Stimulated activated naive CD4-positive, alpha-beta T cell treated with Interleukin-2 at 50 U/mL for 16 hours (primary cell): Measurements from ENCODE around the gene ROR1.

Source experiments
- DNase-seq: peaks from one replicate; lab custom pipeline; 2025; lab: John Stamatoyannopoulos, UW

The ROR1 gene

DNA sequence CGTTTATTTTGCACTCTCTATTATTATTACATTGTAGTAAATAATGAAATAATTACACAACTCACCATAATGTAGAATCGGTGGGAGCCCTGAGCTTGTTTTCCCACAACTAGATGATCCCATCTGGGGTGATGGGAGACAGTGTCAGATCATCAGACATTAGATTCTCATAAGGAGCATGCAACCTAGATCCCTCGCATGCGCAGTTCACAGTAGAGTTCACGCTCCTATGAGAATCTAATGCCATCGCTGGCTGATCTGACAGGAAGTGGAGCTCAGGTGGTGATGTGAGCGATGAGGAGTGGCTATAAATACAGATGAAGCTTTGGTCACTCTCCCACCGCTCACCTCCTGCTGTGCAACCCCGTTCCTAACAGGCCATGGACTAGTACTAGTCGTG lies 112.1 kb downstream of the ROR1 start:
- no peak for DNase-seq

DNA sequence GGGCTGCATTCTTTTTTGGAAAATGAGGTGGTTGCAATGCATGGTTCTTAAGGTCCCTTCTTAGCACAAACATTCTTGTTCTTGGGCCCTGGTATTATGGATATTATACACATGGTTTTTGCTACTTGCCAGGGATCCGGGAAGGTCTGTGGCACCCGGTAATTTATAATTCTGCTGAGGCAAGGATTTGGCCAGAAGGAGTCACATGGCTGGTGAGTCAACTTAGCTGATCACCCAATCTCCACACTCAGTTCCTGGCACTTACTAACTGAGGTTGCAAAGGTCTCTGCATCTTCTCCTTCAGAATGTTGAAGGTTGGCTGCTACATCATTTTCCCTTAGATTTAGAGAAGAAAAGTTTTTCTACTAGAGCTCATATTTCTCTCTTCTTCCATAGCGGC lies 112.5 kb downstream of the ROR1 start:
- DNase-seq, result no peak

DNA sequence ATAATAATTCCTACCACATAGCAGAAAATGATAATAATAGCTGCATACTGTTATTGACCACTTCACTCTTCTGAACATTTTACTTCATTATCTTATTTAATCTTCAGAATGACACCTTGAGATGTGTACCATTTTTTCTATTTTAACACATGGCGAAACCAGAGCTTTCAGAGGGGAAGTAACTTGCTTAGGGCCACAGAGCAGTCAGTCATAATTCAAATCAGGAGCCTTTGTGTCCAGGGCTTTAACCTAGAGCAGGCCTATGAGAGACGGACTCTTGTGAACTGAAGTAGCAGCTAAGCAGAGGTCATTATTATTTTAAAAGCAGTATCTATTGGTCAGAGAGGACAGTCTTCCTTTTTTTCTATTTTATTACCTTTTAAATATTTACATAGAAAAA lies 114.0 kb downstream of the ROR1 start:
- no peak for DNase-seq

DNA sequence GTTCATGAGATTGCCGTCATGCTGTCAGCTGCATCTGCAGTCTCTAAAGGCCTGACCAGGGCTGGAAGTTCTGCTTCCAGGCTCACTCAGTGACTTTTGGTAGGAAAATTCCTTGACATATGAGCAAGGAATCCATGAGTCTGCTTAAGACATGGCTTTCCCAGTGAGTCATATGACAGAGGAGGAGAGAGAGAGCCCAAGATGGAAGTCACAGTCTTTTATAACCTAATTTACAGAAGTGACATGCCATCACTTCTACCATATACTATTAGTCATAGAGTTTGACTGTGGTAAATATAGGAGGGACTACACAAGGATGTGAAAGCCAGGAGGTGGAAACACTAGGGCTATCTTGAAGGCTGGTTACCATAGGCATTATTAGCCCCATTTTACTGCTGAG lies 115.2 kb downstream of the ROR1 start:
- DNase-seq, result no peak

DNA sequence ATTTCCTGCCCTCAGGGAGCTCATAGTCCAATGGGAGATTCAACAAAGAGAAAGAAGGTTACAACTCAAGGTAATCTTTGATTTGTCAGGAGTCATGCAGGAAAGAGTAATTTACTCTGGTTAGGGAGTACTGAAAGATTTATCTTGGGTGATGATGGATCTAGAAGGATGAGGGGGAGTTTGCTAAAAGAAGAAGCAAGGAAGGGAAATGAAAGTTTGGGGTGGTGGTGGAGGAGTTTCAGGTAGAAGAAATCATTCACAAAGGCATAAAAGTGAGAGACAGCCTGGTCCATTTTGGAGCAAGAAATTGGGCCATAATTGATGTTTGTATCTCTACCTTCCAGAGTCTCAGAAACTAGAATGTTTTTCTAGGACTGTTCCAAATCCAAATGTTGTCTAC lies 116.7 kb downstream of the ROR1 start:
- no peak for DNase-seq

DNA sequence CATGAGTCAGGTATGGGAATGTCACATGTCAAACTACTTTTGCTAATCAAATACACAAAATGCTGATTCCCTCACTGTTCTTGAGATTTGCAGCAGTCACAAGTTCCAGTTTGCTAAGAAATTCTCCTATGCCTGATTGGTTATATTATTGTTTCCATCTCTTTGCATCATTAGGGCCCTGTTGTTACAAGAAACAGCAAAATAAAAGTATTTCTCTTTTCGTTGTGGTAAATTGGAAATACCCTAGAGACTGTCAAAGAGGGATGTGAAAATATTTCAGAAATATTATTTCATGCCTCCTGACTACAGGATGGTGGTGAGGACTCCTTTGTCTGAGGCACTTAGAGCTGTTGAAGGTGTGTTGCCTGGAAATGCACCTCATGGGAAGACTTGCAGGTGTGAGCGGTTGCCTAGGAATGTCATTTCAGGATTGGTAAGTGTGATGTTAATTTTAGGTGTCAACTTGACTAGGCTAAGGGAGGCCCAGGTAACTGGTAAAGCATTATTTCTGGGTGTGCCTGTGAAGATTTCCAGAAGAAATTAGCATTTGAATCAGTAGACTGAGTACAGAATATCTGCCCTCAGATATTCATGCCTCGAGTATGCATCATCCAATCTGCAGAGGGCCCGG lies 117.4 kb downstream of the ROR1 start:
- no peak for DNase-seq

DNA sequence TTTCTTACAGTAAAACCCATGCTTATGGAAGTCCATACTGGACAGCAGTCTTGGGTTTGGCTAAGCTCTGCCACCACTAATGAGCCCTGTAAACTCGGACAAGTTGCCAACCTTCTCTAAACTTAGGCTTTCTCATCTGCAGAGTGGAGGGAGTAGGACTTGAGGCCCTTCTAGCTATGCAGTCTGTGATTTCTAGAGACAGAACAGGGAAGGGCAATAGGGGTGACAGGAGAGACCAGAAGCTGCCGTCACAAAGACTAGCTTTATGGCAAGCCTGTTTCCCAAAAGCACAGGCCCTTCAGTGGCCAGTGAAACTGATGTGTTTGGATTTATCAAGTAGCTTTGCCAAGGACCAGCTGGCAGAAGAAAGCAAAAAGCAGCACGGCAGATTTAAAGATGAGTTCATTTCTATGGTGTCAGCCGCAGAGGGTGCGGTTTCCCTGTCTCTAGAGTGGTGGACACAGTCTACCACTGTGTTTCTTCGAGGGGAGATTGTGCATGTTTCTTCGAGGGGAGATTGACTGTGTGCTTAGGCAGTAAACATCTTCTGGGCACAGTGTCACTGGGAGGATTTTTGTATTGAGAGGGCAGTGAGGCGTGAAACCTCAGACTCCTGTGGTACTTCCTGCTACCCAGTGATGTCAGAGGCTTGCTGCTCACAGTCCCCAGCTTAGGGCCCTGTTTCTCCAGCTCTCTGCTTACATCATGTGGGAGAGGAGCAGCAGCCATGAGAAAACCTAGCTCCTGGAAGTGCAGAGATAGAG lies 119.0 kb downstream of the ROR1 start:
- no peak for DNase-seq

DNA sequence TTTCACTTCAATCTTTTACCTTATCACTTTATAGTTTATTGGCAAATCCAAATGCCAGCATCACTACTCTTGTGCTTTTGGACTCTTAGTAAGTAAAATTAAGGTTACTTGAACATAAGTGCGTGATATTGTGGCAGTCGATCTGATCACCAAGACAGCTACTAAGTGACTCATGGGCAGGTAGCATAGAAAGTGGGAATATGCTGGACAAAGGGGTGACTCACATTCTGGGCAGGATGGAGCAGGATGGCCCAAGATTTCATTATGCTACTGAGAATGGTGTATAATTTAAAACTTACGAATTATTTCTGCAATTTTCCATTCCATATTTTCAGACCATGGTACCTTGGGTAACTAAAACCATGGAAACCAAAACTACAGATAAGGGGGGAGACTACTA lies 120.2 kb downstream of the ROR1 start:
- no peak for DNase-seq

DNA sequence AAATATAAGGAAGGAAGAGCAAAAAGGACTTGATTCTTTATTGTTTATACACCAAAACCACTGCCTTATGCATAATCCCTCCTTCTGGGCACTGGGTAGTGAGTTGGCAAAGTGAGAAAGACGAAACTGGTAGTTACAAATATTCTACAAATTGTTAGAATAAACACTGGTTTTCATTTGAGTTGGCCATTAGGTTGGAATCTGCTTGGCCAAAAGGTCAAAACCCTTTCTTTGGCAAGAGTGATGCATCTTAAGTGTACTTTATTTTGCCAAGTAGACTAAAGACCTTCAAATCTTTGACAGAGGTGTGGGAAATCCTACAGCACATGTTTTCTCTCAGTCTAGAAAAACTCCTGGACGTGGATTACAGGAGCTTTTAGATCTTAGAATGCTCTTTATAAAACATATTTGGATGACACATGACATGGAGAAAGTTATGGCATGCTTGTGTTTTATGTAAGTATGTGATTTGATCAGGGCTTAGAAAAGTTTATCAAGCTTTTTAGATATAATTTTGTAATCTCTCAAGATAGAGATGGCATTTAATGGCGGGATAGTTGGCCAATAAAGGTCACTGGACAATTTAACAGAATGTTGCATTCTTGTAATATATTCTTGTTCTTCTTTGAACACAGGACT lies 120.9 kb downstream of the ROR1 start:
- no peak for DNase-seq

DNA sequence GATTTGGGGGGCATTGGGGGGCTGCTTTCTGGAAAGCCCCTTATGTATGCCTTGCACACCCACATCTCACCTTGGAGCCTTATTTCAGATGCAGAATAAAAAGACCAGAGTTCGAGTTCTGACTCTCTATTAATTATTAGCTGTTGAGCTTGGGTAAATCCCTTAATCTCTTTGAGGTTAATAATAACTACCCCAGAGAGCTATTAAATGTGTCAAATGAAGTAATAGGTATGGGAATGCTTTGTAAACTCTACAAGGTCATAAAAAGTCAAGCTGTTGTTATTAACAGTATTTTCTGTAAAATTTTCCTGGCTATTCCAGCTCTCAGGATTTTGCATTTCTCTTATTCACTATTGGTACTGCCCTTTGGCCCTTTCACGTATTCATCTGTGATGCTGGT lies 122.9 kb downstream of the ROR1 start:
- no peak for DNase-seq

DNA sequence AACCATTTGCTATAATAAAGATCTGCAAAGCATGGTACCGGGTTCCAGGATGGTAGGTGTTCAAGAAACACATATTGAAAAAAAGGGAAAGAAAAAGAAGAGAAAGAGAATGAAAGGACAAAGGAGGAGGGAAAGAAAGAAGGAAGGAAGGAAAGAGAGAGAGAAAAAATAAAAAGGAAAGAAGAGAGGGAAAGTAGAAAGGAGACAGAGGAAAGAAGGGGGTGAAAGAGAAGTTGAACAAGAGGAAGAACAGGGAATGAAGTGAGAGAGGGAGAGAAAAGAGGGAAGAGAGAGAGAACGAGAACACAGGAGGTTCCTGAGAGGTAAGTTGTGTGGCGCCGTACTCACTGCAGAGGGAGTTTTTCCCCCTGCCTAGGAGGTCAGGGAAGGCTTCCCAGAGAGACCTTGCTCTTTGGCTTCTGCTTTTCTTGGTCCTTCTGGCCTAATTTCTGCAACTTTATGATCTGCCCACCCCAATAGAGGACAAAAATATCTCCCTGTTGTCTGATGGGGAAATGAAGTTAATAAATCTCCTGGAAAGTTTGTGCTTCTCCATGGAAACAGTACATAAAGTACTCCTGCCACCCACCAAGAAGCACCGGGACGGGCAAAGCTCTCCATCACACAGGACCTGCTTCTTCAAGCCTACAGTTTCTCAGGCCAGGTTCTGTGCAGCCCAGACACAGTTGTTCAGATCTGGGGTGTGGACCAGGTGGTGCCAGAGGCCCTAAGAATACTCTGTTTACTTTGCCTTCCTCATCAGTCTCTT lies 124.8 kb downstream of the ROR1 start:
- no peak for DNase-seq

DNA sequence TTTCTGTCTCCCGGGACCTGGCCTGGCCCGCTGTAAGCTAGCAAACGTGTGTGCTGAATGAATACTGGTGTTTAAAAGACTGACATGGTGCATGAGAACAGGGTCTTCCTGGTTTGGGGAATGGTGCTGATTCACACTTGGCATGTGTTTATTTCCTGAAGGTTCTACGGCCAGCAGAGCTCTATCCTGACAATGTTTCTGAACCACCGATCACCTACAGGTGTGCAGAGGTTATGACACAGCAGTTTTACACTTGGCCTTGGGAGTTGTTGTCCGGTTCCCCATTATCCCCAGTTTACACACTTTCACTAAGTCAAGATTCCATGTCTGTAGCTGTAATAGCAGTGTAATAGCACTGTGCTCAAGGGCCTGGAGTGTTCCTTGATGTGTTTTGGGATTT lies 127.3 kb downstream of the ROR1 start:
- no peak for DNase-seq

DNA sequence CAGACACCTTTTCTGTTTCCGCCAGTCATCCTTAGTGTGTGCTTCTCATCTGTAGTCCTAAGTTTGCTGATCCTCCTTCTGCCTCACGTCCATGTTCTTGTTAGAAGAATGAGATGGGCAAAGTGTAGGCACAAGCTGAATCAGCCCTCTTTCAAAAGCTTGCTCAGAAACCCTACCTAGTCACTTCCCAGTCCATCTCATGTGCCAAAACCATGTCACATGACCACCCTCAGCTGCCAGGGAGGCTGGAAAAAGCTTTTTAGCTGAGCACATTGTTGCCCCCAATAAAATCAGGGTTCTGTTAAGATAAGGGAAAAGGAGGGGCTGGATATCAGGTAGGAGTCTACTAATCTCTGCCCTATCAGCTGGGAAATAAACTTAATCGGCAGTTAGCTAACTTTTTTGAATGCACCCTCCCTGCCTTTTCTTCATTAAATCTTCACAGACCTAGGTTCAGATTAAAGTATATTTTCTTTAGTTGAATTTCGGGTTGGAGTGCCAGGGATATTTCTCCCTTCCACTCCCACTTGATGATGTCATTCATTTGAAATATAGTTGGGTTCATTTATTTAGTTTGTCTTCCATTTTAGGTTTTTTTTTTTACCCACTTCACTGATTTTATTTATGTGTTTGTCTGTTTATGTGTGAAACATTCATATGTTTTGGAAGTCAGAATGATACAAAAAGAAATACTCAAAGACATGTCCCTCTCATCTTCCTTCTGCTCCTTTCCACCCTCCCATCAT lies 129.2 kb downstream of the ROR1 start:
- no peak for DNase-seq

DNA sequence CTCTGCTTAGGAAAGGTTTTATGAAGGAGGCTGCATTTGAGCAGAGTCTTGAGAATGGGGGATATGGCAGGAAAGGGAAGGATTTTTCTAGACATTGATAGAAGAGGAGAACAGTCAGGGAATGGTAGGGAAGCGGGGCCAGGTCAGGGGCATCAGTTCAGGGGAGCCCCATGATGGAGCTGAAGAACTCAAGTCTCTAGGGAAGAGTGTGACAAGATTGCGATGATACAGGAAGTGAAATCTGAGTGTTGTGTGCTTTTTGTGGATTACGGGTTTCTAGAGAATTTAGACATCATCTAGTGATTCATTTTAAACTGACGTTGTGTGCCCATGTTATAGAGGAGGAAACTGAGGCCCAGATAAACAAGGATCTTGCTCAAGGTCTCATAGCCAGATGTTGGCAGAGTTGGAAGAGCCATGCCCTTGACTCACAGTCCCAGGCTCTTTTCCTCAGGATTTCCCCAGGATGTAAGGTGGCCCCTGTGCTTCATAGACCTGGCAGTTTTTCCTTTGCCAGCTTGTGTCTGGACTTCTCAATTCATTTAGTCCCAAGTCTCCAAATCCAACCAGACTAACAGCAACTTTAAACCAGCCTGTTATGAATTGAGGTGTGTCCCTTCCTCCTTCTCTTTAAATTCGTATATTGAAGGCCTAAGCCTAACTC lies 130.3 kb downstream of the ROR1 start:
- no peak for DNase-seq

DNA sequence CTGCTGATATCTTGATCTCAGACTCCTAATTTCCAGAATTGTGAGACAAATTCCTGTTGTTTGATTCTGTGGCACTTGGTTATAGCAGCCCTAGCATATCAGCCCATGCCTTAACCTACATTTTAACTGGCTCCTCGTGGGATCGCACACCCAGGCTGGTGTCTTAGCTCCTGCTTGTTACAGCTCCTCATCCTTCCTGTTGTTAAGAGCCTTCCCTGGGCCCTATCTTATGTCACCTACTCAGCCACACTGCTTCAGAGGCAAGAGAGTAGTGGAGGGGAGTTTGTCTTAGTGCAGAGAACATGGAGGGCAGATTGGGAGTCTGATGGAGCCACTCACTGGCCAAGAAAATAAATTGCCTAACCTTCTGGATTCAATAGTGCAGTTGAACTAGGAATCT lies 131.0 kb downstream of the ROR1 start:
- no peak for DNase-seq

DNA sequence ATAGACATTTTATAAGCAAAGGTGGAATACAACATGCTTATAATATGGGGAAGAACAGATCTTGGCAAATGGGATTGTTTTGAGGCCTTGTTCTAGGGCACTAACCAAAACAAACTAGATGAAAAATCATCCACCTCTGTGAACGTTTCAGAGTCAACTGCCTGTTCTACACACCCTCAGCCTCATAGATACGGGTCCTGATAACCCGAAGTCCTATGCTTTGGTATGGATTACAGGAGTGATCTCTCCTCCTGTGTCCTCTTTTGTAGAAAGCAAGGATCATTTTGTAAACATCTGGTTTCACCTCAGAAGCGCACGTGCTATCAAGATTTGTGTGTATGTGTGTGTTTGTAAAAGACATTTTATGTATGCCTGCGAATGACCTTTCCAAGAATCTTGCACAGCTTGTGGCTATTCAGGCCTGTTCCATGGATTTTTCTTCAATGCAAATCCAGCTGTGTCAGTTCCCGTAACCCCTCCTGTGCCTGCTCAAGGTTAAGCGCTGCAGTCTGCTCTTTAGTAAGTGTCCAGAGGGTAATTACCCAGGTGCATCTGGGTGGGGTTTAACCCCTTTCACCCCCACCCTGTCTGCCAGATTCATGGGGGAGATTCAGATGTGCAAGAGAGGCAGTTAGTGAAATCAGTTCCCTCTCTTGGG lies 132.4 kb downstream of the ROR1 start:
- DNase-seq, result no peak

DNA sequence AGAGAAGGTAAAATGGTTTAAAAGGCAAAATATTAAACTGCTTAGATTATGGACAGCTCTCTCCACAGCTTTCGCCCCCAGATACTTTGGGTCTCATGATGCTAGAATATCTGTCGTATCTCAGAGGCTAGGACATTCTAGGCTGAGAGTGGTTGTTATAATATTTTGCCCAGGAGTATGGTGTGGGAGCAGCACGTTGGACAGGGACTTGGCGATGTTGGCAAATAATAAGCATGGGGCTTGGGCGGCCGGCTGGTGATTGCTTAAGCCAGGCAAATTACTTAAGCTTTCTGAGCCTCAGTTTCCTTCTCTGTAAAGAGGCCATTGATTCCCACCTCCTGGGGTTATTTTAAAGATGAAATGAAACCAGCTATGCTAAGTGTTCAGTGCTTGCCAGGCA lies 133.2 kb downstream of the ROR1 start:
- no peak for DNase-seq

DNA sequence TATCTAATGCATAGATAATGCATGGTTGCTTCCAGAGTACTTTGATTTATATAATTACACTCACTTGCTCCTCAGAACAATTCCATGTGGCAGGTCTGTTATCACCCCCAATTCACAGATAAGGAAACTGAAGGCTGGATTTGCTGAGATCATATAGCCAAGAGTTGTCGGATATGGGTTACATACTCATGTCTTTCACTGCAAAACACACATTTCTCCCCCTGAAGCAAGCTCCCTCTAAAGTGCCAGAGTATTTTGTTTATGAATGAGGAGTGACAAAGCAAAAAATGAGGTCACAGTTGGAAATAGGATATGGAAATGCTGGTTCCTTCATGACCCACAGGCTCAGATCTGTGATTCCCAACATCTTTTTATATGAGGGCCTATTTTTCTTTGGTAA lies 134.2 kb downstream of the ROR1 start:
- no peak for DNase-seq

DNA sequence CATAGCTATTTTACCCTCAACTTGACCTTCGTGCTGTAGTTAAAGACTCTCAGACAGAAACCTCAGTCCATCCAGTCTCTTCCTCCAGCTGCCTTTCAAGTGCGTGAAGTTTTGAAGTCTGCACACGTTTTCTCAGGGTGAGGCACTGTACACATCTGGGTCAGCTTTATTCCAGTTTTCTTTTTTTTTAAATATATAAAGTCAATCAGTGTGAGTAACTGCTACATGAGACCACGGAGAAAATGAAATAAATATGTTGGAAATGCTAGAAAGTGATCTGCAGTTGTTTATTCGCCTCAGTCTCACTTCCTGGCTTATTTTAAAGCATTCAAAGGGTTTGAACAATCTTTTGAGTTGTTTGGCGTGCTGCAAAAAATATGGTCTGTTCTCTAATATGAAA lies 135.7 kb downstream of the ROR1 start:
- no peak for DNase-seq

DNA sequence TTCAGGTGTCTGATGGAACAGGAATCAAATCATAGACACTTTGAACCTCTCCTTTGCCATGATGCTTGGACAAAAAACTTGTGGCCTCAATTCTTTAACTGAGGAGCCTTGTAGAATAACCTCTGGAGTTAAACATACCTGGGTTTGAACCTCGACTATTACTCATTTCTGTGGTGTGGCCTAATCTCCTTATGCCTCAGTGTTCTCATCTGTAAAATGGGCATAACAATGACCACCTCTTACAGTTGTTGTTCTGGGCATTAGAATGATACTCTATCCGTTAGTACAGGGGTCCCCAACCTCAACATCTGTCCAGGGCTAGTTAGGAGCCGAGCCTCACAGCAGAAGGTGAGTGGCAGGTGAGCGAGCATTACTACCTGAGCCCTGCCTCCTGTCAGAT lies 137.2 kb downstream of the ROR1 start:
- no peak for DNase-seq

DNA sequence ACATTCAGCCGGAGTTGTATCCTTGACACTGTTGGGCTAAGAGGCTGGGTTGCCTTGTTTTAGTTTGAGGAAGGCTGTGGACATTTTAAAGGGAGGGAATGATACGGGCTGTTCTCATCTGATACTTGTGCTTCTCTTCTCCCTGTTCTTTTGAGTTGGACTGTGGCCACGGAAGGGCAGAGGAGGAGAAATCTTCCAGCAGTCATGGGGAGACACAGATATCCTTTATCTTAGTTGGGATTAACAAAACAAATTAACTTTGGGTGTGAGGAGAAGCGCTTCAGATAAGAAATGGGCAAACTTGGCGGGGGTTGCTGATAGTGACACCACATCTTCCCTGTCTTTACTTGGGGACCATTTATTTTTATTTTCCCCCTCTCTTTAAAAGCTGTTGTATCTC lies 138.8 kb downstream of the ROR1 start:
- DNase-seq, result no peak
